ENCODE measurements around the gene SHB. TPM values are rescaled to one million over a fixed set of nuclear protein-coding genes. Genes with fewer than 3 reads are reported as not detected.

Gene SHB
- total RNA-seq, 1 experiment from 2014 or later: 20.7 TPM

- Histone ChIP-seq H3K36me3 (ENCODE audit: insufficient read depth, low read length, poor library complexity, severe bottlenecking) (no peaks in the 10 kb centered on the region), H3K4me1 (ENCODE audit: insufficient read depth, low read length, poor library complexity, severe bottlenecking) (no peaks in the 10 kb centered on the region), H3K9me3 (ENCODE audit: low read depth, low read length, poor library complexity, severe bottlenecking) (no peaks in the 10 kb centered on the region), H3K4me3 (ENCODE audit: low read depth, low read length, poor library complexity, severe bottlenecking) (no peak overlapping the region), H3K27me3 (replicated peaks; ENCODE audit: insufficient read depth, low read depth, low read length, poor library complexity) (no peaks in the 10 kb centered on the region), H3K27ac (ENCODE audit: low read depth, low read length, poor library complexity, severe bottlenecking) (no peak overlapping the region)
- CTCF ChIA-PET: no interaction called here
- intact Hi-C loops (cut with micrococcal nuclease; ENCODE audit: unreplicated experiment): no loop called here
- TF ChIP-seq EZH2 (IDR thresholded peaks at IDR 0.05; ENCODE audit: borderline replicate concordance, low read depth, low read length, poor library complexity, severe bottlenecking) (no peak), CTCF (conservative IDR thresholded peaks at IDR 0.05; ENCODE audit: low read depth, low read length) (no peak)
- POLR2A ChIA-PET (ENCODE audit: low non-redundant PET): no interaction called here
- BruUV-seq (replicated peaks): no TSS peak
- DNase-seq (ENCODE audit: low spot score): no peak
Measured at GRCh38 chr9:38112456-38112855, 43.4 kb upstream of the SHB start.

- no peak for TF ChIP-seq CTCF (conservative IDR thresholded peaks at IDR 0.05; ENCODE audit: low read depth, low read length)
- TF ChIP-seq EZH2 (IDR thresholded peaks at IDR 0.05; ENCODE audit: borderline replicate concordance, low read depth, low read length, poor library complexity, severe bottlenecking): no peak
- CTCF ChIA-PET: no interaction called here
Measured at GRCh38 chr9:38112049-38112448, 43.0 kb upstream of the SHB start.

GRCh38 chr9:38110476-38110875, 41.4 kb upstream of the SHB start:
- intact Hi-C loops (cut with micrococcal nuclease; ENCODE audit: unreplicated experiment): no loop called here
- no peaks in the 10 kb centered on the region for H3K4me1 ChIP-seq (ENCODE audit: insufficient read depth, low read length, poor library complexity, severe bottlenecking)
- no peak for DNase-seq (ENCODE audit: low spot score)
- POLR2A ChIA-PET (ENCODE audit: low non-redundant PET): no interaction called here
- no TSS peak for BruUV-seq (replicated peaks)
- CTCF ChIA-PET: no interaction called here
- H3K27me3 ChIP-seq (replicated peaks; ENCODE audit: insufficient read depth, low read depth, low read length, poor library complexity): no peaks in the 10 kb centered on the region
- H3K36me3 ChIP-seq (ENCODE audit: insufficient read depth, low read length, poor library complexity, severe bottlenecking): no peaks in the 10 kb centered on the region
- no peak for TF ChIP-seq EZH2 (IDR thresholded peaks at IDR 0.05; ENCODE audit: borderline replicate concordance, low read depth, low read length, poor library complexity, severe bottlenecking)
- TF ChIP-seq CTCF (conservative IDR thresholded peaks at IDR 0.05; ENCODE audit: low read depth, low read length): no peak
- no peaks in the 10 kb centered on the region for H3K9me3 ChIP-seq (ENCODE audit: low read depth, low read length, poor library complexity, severe bottlenecking)
- no peak overlapping the region for H3K27ac ChIP-seq (ENCODE audit: low read depth, low read length, poor library complexity, severe bottlenecking)
- H3K4me3 ChIP-seq (ENCODE audit: low read depth, low read length, poor library complexity, severe bottlenecking): no peak overlapping the region

More at GRCh38 chr9:38112049-38112448, 43.0 kb upstream of the SHB start:
- H3K27ac ChIP-seq (ENCODE audit: low read depth, low read length, poor library complexity, severe bottlenecking): no peak overlapping the region
- DNase-seq (ENCODE audit: low spot score): no peak
- POLR2A ChIA-PET (ENCODE audit: low non-redundant PET): no interaction called here
- H3K9me3 ChIP-seq (ENCODE audit: low read depth, low read length, poor library complexity, severe bottlenecking): no peaks in the 10 kb centered on the region
- no peaks in the 10 kb centered on the region for H3K27me3 ChIP-seq (replicated peaks; ENCODE audit: insufficient read depth, low read depth, low read length, poor library complexity)
- no peaks in the 10 kb centered on the region for H3K36me3 ChIP-seq (ENCODE audit: insufficient read depth, low read length, poor library complexity, severe bottlenecking)
- H3K4me3 ChIP-seq (ENCODE audit: low read depth, low read length, poor library complexity, severe bottlenecking): no peak overlapping the region
- no peaks in the 10 kb centered on the region for H3K4me1 ChIP-seq (ENCODE audit: insufficient read depth, low read length, poor library complexity, severe bottlenecking)
- no TSS peak for BruUV-seq (replicated peaks)
- intact Hi-C loops (cut with micrococcal nuclease; ENCODE audit: unreplicated experiment): no loop called here

Measured in A673 (cell line).